NT2/D1 (cell line): Measurements from ENCODE around the gene DOP1B.

Source experiments
- DNase-seq: peaks from one replicate; pipeline ENCODE4 v3.0.0-alpha.2; 2011; ENCODE audit warnings: low read depth, low spot score
- H3K27me3 ChIP-seq: 2 replicates; pipeline ENCODE4 v1.6.0; 2011; ENCODE audit warnings: mild to moderate bottlenecking; ENCODE audit not compliant: insufficient read length, insufficient read depth
- H3K36me3 ChIP-seq: 2 replicates; pipeline ENCODE4 v1.6.1; 2011; ENCODE audit warnings: mild to moderate bottlenecking, low read length, mixed read lengths; ENCODE audit not compliant: insufficient read depth, insufficient read length
- H3K4me1 ChIP-seq: 2 replicates; pipeline ENCODE4 v1.5.1; 2011; ENCODE audit not compliant: insufficient read depth, insufficient read length
- H3K4me3 ChIP-seq: 2 replicates; pipeline ENCODE4 v1.5.1; 2011; ENCODE audit warnings: low read depth; ENCODE audit not compliant: insufficient read length
- H3K9ac ChIP-seq: 2 replicates; pipeline ENCODE4 v1.6.0; 2011; ENCODE audit warnings: low read depth; ENCODE audit not compliant: insufficient read length
- H3K9me3 ChIP-seq: 2 replicates; pipeline ENCODE4 v1.5.1; 2011; ENCODE audit warnings: mild to moderate bottlenecking, low read length; ENCODE audit not compliant: insufficient read depth
- SUZ12 ChIP-seq: IDR thresholded peaks from 2 replicates; pipeline ENCODE4 v1.6.1; 2011; ENCODE audit not compliant: insufficient read length, insufficient read depth; ENCODE audit errors: extremely low read depth
- YY1 ChIP-seq: IDR thresholded peaks from 2 replicates; pipeline ENCODE4 v1.6.1; 2011; ENCODE audit not compliant: insufficient read length, insufficient read depth
- ZNF274 ChIP-seq: IDR thresholded peaks from 2 replicates; pipeline ENCODE4 v1.6.1; 2011; ENCODE audit warnings: mild to moderate bottlenecking, low read depth, low read length

Gene DOP1B

DNA sequence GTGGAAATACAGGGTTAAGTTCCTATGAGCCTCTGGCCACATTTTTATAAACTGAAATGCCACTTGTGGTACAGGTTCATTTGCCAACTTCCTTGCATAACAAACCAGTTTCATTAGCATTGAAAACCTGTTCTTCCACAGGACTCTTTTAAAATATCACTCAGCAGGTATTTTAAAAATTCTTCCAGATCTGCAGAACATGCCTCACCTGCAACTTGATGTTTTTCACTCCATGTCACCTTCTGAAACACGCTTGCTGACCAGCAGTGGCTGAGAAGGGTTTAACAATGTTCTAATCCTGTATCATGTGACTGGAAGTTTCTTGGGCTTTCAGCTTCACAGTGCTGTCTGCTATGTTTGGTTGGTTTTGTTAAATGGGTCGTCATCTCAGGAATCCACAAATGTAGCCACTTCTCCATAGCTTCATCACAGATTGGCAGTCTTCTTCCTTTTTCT, 39.3 kb upstream of the DOP1B start:
- Histone ChIP-seq H3K9ac (no peak overlapping the region), H3K4me3 (no peak overlapping the region), H3K27me3 (no peaks in the 10 kb centered on the region), H3K36me3 (no peaks in the 10 kb centered on the region), H3K9me3 (no peaks in the 10 kb centered on the region), H3K4me1 (peaks cover 2% of the 10 kb centered on the region)
- DNase-seq, result no peak
- TF ChIP-seq SUZ12 (no peak), YY1 (no peak), ZNF274 (no peak)

DNA sequence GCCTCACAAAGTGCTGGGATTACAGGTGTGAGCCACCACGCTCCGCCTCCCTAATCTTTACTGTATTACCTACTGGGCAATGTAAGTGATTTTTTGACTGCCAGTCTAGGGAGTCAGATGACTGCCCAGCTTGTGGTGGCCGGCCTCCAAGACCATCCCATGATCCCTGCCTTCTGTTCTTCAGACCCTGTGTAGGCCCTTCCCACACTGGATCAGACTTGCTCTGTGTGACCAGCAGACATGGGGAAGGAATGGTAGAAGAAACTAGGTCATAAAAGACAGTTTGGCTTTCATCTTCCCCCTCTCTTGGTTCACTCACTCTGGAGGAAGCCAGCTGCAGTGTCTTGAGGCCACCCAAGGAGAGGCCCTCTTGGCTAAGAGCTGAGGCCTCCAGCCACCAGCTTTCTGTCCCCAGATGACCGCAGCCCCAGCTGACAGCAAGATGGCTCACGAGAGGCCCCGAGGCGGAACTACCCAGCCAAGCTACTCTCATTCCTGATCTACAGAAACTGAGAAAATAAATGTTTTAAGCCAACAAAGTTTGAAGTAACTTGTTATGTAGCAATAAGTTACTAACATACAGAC, 36.2 kb upstream of the DOP1B start:
- TF ChIP-seq SUZ12 (no peak), ZNF274 (no peak), YY1 (no peak)
- Histone ChIP-seq H3K36me3 (no peaks in the 10 kb centered on the region), H3K27me3 (no peaks in the 10 kb centered on the region), H3K4me1 (no peaks in the 10 kb centered on the region), H3K9me3 (no peaks in the 10 kb centered on the region), H3K9ac (no peak overlapping the region), H3K4me3 (no peak overlapping the region)
- DNase-seq, result no peak

DNA sequence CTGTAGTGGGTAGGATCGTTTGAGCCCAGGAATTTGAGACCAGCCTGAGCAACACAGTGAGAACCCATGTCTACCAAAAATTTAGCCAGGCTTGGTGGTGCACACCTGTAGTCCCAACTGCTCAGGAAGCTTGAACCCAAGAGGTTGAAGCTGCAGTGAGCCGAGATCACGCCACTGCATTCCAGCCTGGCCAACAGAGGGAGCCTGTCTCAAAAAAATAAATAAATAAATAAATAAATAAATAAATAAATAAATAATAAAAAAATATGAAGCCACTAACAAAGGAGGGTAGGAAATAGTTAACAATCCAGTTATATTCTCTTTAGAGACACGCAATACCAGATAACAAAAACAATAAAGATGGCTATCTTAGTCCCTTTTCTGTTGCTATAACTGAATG, 33.6 kb upstream of the DOP1B start:
- H3K36me3 ChIP-seq, result no peaks in the 10 kb centered on the region
- no peaks in the 10 kb centered on the region for H3K27me3 ChIP-seq
- no peak overlapping the region for H3K4me3 ChIP-seq
- DNase-seq, result no peak
- H3K9ac ChIP-seq, result no peak overlapping the region
- peaks cover under 1% of the 10 kb centered on the region for H3K4me1 ChIP-seq
- no peaks in the 10 kb centered on the region for H3K9me3 ChIP-seq
- TF ChIP-seq ZNF274 (no peak), YY1 (no peak), SUZ12 (no peak)

DNA sequence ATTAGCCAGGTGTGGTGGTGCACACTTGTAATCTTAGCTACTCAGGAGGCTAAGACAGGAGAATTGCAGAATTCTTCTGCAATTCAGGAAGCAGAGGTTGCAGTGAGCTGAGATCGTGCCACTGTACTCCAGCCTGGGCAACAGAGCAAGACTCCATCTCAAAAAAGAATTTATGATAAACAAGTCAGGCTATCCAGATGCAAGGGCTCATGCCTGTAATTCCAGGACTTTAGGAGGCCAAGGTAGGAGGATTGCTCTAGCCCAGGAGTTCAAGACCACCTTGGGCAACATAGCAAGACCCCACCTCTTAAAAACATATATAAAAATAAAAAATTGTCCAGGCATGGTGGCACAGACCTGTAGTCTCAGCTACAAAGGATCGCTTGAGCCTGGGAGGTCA, 32.2 kb upstream of the DOP1B start:
- Histone ChIP-seq H3K9me3 (no peaks in the 10 kb centered on the region), H3K4me3 (no peak overlapping the region), H3K4me1 (peaks cover 5% of the 10 kb centered on the region), H3K9ac (no peak overlapping the region), H3K27me3 (no peaks in the 10 kb centered on the region), H3K36me3 (no peaks in the 10 kb centered on the region)
- no peak for TF ChIP-seq ZNF274
- no peak for TF ChIP-seq YY1
- no peak for TF ChIP-seq SUZ12
- DNase-seq, result no peak

DNA sequence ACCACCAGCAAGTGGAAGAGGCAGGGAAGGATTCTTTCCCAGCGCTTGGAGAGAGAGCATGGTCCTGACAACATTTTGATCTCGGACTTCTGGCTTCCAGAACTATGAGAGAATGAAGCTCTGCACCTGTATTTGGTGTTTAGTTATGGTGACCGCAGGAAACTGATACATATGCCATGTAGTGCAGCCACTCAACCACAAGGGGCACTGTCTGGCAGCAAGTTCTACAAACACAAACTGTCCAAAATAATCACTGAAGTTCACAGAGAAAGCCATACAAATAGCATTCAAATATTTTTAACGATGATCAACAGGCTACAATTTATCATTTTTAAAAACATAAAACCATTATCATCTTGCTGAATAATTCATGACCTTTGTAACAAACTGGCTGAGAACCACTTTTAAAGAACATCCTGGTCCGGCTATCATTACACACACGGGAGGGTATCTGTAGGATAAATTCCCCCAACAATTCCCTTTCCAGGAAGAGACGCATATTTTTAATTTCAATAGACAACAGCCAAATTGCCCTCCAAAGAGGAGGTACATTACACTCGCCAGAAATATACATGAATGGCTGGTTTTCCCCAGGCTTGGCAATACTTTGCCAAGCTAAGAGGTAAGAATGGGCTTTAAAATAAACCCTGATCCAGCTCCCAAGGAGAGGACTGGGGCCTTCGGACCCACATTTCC, 31.0 kb upstream of the DOP1B start:
- no peak for DNase-seq
- peaks cover 5% of the 10 kb centered on the region for H3K4me1 ChIP-seq
- H3K36me3 ChIP-seq, result no peaks in the 10 kb centered on the region
- no peak overlapping the region for H3K4me3 ChIP-seq
- H3K9ac ChIP-seq, result no peak overlapping the region
- TF ChIP-seq YY1 (no peak), SUZ12 (no peak), ZNF274 (no peak)
- H3K27me3 ChIP-seq, result peaks cover 3% of the 10 kb centered on the region
- no peaks in the 10 kb centered on the region for H3K9me3 ChIP-seq

DNA sequence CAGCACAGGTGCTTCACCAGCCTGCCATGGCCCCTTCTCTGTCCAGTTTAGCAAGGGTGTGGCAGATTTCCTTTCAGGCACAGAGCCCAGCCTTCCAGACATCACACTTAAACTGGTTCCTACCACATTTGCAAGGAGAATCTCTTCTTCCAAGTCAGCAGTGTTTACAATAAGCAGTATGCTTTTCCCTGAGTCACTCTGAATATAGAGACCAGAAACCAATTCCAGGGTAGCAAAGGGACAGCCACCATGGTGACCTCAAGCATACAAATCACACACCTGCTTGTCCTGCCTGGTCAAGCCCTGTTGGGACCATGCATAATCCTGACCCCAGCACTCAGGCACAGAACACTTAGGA, 30.4 kb upstream of the DOP1B start:
- no peak overlapping the region for H3K9ac ChIP-seq
- H3K9me3 ChIP-seq, result no peaks in the 10 kb centered on the region
- H3K4me3 ChIP-seq, result no peak overlapping the region
- no peaks in the 10 kb centered on the region for H3K36me3 ChIP-seq
- H3K4me1 ChIP-seq, result peaks cover 5% of the 10 kb centered on the region
- DNase-seq, result no peak
- H3K27me3 ChIP-seq, result peaks cover 7% of the 10 kb centered on the region
- TF ChIP-seq ZNF274, result no peak
- no peak for TF ChIP-seq YY1
- TF ChIP-seq SUZ12, result no peak

DNA sequence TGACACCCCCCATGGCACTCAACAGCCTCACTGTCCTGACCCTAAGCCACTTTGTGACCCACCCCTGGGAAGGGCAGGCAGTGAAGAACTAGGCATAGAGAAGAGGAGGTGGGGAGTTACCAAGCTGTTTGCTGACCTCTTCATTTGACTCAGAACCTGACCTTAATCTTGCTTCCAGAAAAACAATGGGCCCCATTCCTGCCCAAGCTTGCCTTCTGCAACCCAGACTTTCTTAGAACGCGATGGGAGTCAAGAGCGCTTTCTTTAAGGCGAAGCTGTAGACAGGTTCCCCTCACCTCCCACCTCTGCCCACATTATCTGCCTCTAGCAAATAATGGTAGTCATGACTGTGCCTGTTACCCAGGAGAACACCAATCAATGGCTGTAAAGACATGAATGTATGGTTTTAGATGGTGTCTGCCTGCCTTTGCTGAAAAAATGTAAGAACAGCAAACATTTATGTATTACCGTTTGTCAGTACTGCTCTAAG, 30.0 kb upstream of the DOP1B start:
- Histone ChIP-seq H3K27me3 (peaks cover 7% of the 10 kb centered on the region), H3K4me3 (no peak overlapping the region), H3K9ac (no peak overlapping the region), H3K36me3 (no peaks in the 10 kb centered on the region), H3K9me3 (no peaks in the 10 kb centered on the region), H3K4me1 (peaks cover 5% of the 10 kb centered on the region)
- no peak for TF ChIP-seq ZNF274
- no peak for TF ChIP-seq SUZ12
- TF ChIP-seq YY1, result no peak
- DNase-seq, result no peak
